ENCODE data around the gene AOPEP.

GRCh38 chr9:94937214-94937903 lies 210.9 kb downstream of the AOPEP start:
- TF ChIP-seq POLR2A (IDR thresholded peaks at IDR 0.05) (no peak), CTCF (IDR thresholded peaks at IDR 0.05 in 4 of 5, conservative IDR thresholded peaks at IDR 0.05 in 1 of 5) (no peak)
